ENCODE measurements around the gene CARM1.

The CARM1 gene

GRCh38 chr19:10888421-10888866 is 17.1 kb downstream of the CARM1 start:
- no peaks in the 10 kb centered on the region for H3K36me3 ChIP-seq
- H3K4me1 ChIP-seq: no peaks in the 10 kb centered on the region
- no peak for TF ChIP-seq CTCF (IDR thresholded peaks at IDR 0.05; ENCODE audit: low read depth, low read length)
- H3K27me3 ChIP-seq: no peaks in the 10 kb centered on the region
- no peak for DNase-seq
- no peak overlapping the region for H3K4me3 ChIP-seq (ENCODE audit: low read depth, low read length)
- no peaks in the 10 kb centered on the region for H3K9me3 ChIP-seq

DNA sequence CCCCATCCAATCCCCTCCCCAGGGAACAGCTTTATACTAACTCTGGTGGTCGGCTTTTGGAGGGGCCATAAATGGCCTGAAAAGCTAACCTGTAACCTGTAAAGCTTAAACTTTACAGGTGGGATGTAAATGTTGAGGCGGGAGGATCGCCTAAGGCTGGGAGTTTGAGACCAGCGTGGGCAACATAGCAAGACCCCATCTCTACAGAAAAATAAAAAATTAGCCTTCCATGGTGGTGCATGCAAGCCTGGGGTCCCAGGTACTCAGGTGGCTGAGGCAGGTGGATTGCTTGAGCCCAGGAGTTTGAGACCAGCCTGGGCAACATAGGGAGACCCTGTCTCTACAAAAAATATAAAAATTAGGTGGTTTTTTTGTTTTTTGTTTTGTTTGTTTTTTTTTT is 18.5 kb downstream of the CARM1 start:
- Histone ChIP-seq H3K4me1 (no peaks in the 10 kb centered on the region), H3K36me3 (no peaks in the 10 kb centered on the region), H3K27me3 (no peaks in the 10 kb centered on the region), H3K9me3 (no peaks in the 10 kb centered on the region), H3K4me3 (ENCODE audit: low read depth, low read length) (no peak overlapping the region)
- DNase-seq: no peak
- no peak for TF ChIP-seq CTCF (IDR thresholded peaks at IDR 0.05; ENCODE audit: low read depth, low read length)

DNA sequence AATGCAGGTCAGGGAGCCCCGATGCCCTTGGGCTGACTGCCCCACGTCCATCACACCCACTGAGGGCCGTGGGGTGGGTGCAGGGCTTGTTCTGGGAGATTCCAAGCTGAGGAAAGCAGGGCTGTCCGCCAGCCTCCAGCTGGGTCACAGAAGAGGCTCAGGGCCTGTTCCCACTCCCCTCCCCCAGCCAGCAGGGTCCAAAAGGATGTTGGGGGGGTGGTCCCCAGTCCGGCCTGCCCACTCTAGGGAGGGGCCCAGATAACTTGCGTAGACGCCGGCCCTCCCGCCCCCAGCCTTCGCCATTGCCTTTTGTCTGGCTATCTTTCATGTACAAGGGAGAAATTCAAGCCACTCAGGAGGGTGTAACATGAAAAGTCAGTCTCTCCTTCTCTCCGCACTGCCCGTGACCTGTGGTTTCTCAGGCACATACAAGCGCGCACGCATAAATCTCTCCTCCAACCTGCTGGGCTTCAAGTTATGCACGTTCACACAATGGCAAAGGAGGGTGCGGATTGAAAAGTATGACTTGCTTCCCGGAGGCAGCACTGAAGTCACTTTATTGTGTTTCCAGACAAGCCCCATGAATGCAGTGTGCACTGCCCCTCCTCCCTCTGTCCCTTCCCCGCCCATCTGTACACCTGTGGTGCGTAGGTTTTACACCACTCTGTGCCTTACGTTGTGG is 20.2 kb downstream of the CARM1 start:
- Histone ChIP-seq H3K36me3 (no peaks in the 10 kb centered on the region), H3K27me3 (no peaks in the 10 kb centered on the region), H3K4me3 (ENCODE audit: low read depth, low read length) (no peak overlapping the region), H3K4me1 (no peaks in the 10 kb centered on the region), H3K9me3 (no peaks in the 10 kb centered on the region)
- no peak for TF ChIP-seq CTCF (IDR thresholded peaks at IDR 0.05; ENCODE audit: low read depth, low read length)
- DNase-seq: no peak

DNA sequence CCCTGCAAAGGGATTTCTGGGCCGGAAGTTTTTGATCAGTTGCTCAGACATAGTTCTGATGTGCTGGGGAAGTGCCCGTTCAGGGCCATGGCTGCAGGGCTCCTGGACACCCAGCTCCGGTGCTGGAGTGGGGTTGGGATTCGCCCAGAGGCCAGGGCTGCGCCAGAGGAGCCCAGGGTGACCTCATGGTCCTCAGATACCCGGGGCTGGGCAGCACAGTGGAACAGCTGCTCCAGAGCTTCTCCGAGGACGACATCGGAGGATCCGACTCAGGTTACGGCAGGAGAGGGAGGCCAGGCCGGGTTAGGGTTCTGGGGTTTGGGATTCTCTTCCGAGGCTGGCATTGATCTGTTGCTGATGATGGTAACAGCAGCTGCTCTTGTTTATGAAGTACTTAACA is 20.9 kb downstream of the CARM1 start:
- no peaks in the 10 kb centered on the region for H3K4me1 ChIP-seq
- no peaks in the 10 kb centered on the region for H3K9me3 ChIP-seq
- H3K27me3 ChIP-seq: no peaks in the 10 kb centered on the region
- no peak overlapping the region for H3K4me3 ChIP-seq (ENCODE audit: low read depth, low read length)
- no peak for TF ChIP-seq CTCF (IDR thresholded peaks at IDR 0.05; ENCODE audit: low read depth, low read length)
- no peak for DNase-seq
- no peaks in the 10 kb centered on the region for H3K36me3 ChIP-seq

DNA sequence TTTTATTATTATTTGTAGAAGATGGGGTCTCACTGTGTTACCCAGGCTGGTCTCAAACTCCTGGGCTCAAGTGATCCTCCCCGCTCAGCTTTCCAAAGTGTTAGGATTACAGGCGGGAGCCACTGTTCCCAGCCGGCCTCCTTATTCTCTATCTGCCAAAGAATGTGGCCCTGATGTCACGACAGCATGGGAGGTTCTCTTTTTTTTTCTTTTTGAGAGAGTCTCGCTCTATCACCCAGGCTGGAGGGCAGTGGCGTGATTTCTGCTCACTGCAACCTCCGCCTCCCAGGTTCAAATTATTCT is 23.5 kb downstream of the CARM1 start:
- Histone ChIP-seq H3K4me1 (peaks cover 8% of the 10 kb centered on the region), H3K4me3 (ENCODE audit: low read depth, low read length) (no peak overlapping the region), H3K9me3 (no peaks in the 10 kb centered on the region), H3K27me3 (no peaks in the 10 kb centered on the region), H3K36me3 (no peaks in the 10 kb centered on the region)
- no peak for TF ChIP-seq CTCF (IDR thresholded peaks at IDR 0.05; ENCODE audit: low read depth, low read length)
- no peak for DNase-seq

GRCh38 chr19:10895363-10895762 is 24.0 kb downstream of the CARM1 start:
- Histone ChIP-seq H3K4me1 (peaks cover 8% of the 10 kb centered on the region), H3K36me3 (no peaks in the 10 kb centered on the region), H3K27me3 (no peaks in the 10 kb centered on the region), H3K4me3 (ENCODE audit: low read depth, low read length) (no peak overlapping the region), H3K9me3 (no peaks in the 10 kb centered on the region)
- TF ChIP-seq CTCF (IDR thresholded peaks at IDR 0.05; ENCODE audit: low read depth, low read length): no peak
- no peak for DNase-seq

Measured in BE2C (cell line).